K562 (cell line): ENCODE measurements around the gene PITPNM3. TPM values are rescaled to one million over a fixed set of nuclear protein-coding genes. Genes with fewer than 3 reads are reported as not detected.

ENCODE experiments used
- ATAC-seq: fragments of 200-7000 bp; cut with Tn5 transposase; 3 replicates; pipeline ENCODE4 v1.9.1; 2020; ENCODE audit warnings: moderate library complexity
- BruUV-seq: library from RNA; stranded (reverse); fragments of 400-500 nt; replicated peaks from 2 replicates; lab custom pipeline; 2021; lab: Mats Ljungman, UMichigan
- CTCF ChIA-PET: fragments of 300-600 bp; formaldehyde crosslinking; extraction: SDS; loops from one replicate; lab custom pipeline; 2021; ENCODE audit warnings: low intra/inter-chr PET ratio; lab: Yijun Ruan, JAX
- POLR2A ChIA-PET: fragments of 300-600, 350-650 bp; sonication (Branson Sonifier 250); formaldehyde crosslinking; extraction: SDS; loops from one replicate; lab custom pipeline; 2021; ENCODE audit warnings: antibody characterized with exemption, inconsistent platforms; lab: Yijun Ruan, JAX
- DNase-seq, 4 experiments: peaks; one replicate each; pipeline versions ENCODE4 v3.0.0 to v3.0.0-alpha.2; 2011 to 2018; ENCODE audit warnings: low spot score in 3 of 4, mixed read lengths in 3 of 4; ENCODE audit errors: extremely low read depth in 1 of 4
- FAIRE-seq: peaks from 2 replicates; lab custom pipeline; 2011; peaks lifted over from hg19 to GRCh38; lab: Jason Lieb, UNC
- H2AFZ ChIP-seq: 2 replicates; pipeline ENCODE4 v1.6.0; 2011; ENCODE audit warnings: low read depth, low read length, control low read depth, inconsistent platforms
- H3K27ac ChIP-seq: fragments of 200-600 bp; 3 replicates; pipeline ENCODE4 v1.8.0; 2011; ENCODE audit warnings: low read depth, mild to moderate bottlenecking, control low read depth, inconsistent platforms, low read length, moderate library complexity, mixed read lengths; ENCODE audit errors: extremely low read depth
- H3K27me3 ChIP-seq, 2 experiments: fragments of 300-600 bp in 1 of 2; 2 replicates in 1 of 2; 3 replicates in 1 of 2; pipeline versions ENCODE4 v1.6.0 to v1.8.0; 2011; ENCODE audit warnings: inconsistent platforms in 2 of 2, low read length in 2 of 2, mild to moderate bottlenecking in 1 of 2, mixed read lengths in 1 of 2, moderate library complexity in 1 of 2; ENCODE audit not compliant: control insufficient read depth in 2 of 2, insufficient read depth in 2 of 2
- H3K36me3 ChIP-seq: fragments of 300-600 bp; 3 replicates; pipeline ENCODE4 v1.8.0; 2011; ENCODE audit warnings: mild to moderate bottlenecking, low read length, inconsistent platforms; ENCODE audit not compliant: control insufficient read depth, insufficient read depth
- H3K4me1 ChIP-seq, 2 experiments: fragments of 200-600 bp in 1 of 2; replicated peaks in 1 of 2; 2 replicates in 1 of 2; 3 replicates in 1 of 2; pipeline versions ENCODE4 v1.5.1 to v1.8.0; 2011; ENCODE audit warnings: inconsistent platforms in 2 of 2, low read length in 2 of 2, mild to moderate bottlenecking in 1 of 2, mixed read lengths in 1 of 2, moderate library complexity in 1 of 2; ENCODE audit not compliant: control insufficient read depth in 2 of 2, insufficient read depth in 2 of 2
- H3K4me2 ChIP-seq: 2 replicates; pipeline ENCODE4 v1.6.1; 2011; ENCODE audit warnings: low read length, control low read depth, inconsistent platforms, mixed read lengths; ENCODE audit not compliant: insufficient read depth
- H3K4me3 ChIP-seq: fragments of 200-600 bp; sonication (generic), shearing (Covaris generic); 2 replicates; pipeline ENCODE4 v1.5.1; 2016; ENCODE audit warnings: control low read depth, inconsistent platforms
- H3K79me2 ChIP-seq: fragments of 200-600 bp; 3 replicates; pipeline ENCODE4 v1.8.0; 2011; ENCODE audit warnings: low read length, inconsistent platforms; ENCODE audit not compliant: control insufficient read depth, insufficient read depth
- H3K9ac ChIP-seq, 2 experiments: 2 replicates each; pipeline versions ENCODE4 v1.6.0 to v1.6.1; 2011; ENCODE audit warnings: low read depth in 2 of 2, low read length in 2 of 2, control low read depth in 1 of 2, inconsistent platforms in 1 of 2, mild to moderate bottlenecking in 1 of 2, mixed read lengths in 1 of 2; ENCODE audit not compliant: insufficient read depth in 1 of 2
- H3K9me1 ChIP-seq: one replicate; pipeline ENCODE4 v1.6.0; 2011; ENCODE audit warnings: inconsistent platforms, mild to moderate bottlenecking, low read length, moderate library complexity; ENCODE audit not compliant: control insufficient read depth, insufficient read depth
- H3K9me3 ChIP-seq: replicated peaks from 2 replicates; pipeline ENCODE4 v1.5.1; 2011; ENCODE audit warnings: low read depth, low read length, inconsistent platforms; ENCODE audit not compliant: control insufficient read depth, insufficient read depth
- H4K20me1 ChIP-seq: replicated peaks from 2 replicates; pipeline ENCODE4 v1.6.1; 2011; ENCODE audit warnings: low read length, inconsistent platforms, mixed read lengths; ENCODE audit not compliant: control insufficient read depth, insufficient read depth
- BCL6 ChIP-seq: fragments of 250-450 bp; sonication (Bioruptor Pico); IDR thresholded peaks from 2 replicates; pipeline ENCODE4 v1.4.0; 2020
- EP300 ChIP-seq: IDR thresholded peaks from 2 replicates; pipeline ENCODE4 v1.6.1; 2012; ENCODE audit warnings: low read length, improper control_type of control experiment
- HOXB6 ChIP-seq: fragments of 250-450 bp; sonication (Bioruptor Pico); IDR thresholded peaks from 2 replicates; pipeline ENCODE4 v1.5.1; 2022; ENCODE audit warnings: mild to moderate bottlenecking, borderline replicate concordance
- SRSF7 ChIP-seq: fragments of 200-400 bp; formaldehyde crosslinking; optimal IDR thresholded peaks from 2 replicates; pipeline ENCODE3; 2017; ENCODE audit warnings: mild to moderate bottlenecking, low read depth, low read length
- TFAM ChIP-seq: fragments of 250-450 bp; sonication (Bioruptor Pico); conservative IDR thresholded peaks from 2 replicates; pipeline ENCODE4 v1.5.0; 2021; ENCODE audit warnings: mild to moderate bottlenecking, moderate library complexity
- ZNF184 ChIP-seq: sonication (generic); formaldehyde crosslinking; IDR thresholded peaks from 2 replicates; pipeline ENCODE4 v1.5.0; 2020; ENCODE audit warnings: missing genetic modification reagents
- ZNF212 ChIP-seq: fragments of 450-650 bp; formaldehyde crosslinking; IDR thresholded peaks from 2 replicates; pipeline ENCODE4 v1.4.0; 2020; ENCODE audit warnings: mild to moderate bottlenecking
- ZNF431 ChIP-seq: sonication (generic); formaldehyde crosslinking; IDR thresholded peaks from 2 replicates; pipeline ENCODE4 v1.8.0; 2022; ENCODE audit warnings: mild to moderate bottlenecking, missing genetic modification reagents
- WGBS: fragments of 100-300 bp; shearing (Covaris generic); methylation state at CpG from one replicate; pipeline ENCODE4 v1.1.6; 2016; ENCODE audit warnings: low coverage, mixed read lengths; ENCODE audit not compliant: insufficient coverage; ENCODE audit errors: missing lambda C conversion rate; 5-methylcytosine and 5-hydroxymethylcytosine counted together
- in situ Hi-C: fragments of 300-500 bp; cut with MboI; formaldehyde crosslinking; loops from 4 replicates; pipeline ENCODE4 v1.15.0; 2018; ENCODE audit warnings: inconsistent platforms, mixed read lengths
- intact Hi-C: fragments of 100-400 bp; cut with micrococcal nuclease; formaldehyde crosslinking; loops from 2 replicates; pipeline ENCODE4 v1.14.2; 2022
- polyA plus RNA-seq, 8 experiments: library from polyadenylated mRNA; depleted of rRNA in 4 of 8; stranded (reverse) in 5 of 8; unstranded in 3 of 8; fragments of >200 nt; fragmentation: Nextera tagmentation in 2 of 8; fragmentation: Illumina TruSeq in 1 of 8; extraction: Ambion mirVana in 2 of 8; extraction: Trizol in 1 of 8; gene quantifications; 2 replicates each; pipeline versions ENCODE4 v1.2.1 to v1.2.3, GENCODE V29; 2011 to 2014; ENCODE audit warnings: inconsistent platforms in 1 of 8, missing spikeins in 1 of 8
- total RNA-seq, 7 experiments: library from RNA; depleted of rRNA in 6 of 7; stranded (reverse); fragments of >200 nt in 6 of 7; fragmentation: Illumina TruSeq in 2 of 7; extraction: Trizol in 2 of 7; gene quantifications; 2 replicates each; pipeline versions ENCODE4 v1.2.1 to v1.2.3, GENCODE V29; 2011 to 2021; ENCODE audit warnings: low replicate concordance in 1 of 7

The PITPNM3 gene
- total and polyA plus RNA-seq, 9 of the 15 experiments (the other 6 are each of a cell fraction or from before 2014, with no cell fraction given): 0.14 to 0.38 (median 0.22) TPM; not detected in 2

DNA sequence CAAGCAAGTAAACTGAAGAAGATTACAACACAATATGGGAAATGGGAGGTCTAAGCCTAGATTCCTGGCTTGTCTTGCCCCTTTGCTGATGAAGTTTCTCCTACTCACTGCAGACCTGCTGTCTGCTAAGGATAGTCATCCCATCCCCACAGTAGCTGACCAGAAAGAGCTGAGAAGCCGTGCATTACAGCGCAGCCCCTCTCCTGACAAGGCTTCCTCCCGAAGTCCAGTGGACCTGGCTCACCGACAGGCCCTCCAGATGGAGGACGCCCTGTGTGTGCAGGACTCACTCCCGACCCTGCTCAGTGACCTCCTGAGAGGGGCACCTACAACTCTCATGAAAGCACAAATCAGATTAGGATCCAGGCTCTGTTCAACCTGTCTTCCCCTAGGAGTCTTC lies 48.8 kb upstream of the PITPNM3 start:
- FAIRE-seq: no peak
- H2AFZ ChIP-seq: no peak overlapping the region

DNA sequence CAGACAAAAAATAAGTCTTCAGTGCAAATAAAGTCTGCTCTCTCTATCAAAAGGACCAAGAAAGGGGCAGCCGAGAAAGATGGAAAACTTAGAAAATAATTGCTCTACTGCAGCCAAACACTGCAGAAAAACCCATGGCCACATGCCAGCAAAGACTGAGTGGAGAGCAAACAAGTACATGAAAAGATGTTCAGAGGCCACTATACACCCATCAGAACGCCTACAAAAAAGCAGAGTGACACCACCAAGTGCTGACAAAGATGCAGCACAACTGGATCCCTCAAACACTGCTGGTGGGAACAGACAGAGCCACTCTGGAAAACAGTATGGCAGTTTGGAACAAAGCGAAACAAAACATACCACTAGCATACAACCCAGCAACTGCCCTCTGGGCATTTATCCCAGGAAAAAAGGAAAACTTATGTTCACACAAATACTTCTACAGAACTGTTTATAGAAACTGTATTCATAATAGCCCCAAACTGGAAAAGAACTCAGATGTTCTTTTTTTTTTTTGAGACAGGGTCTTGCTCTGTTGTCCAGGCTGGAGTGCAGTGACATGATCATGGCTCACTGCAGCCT lies 47.5 kb upstream of the PITPNM3 start:
- intact Hi-C loops (no loop called here), in situ Hi-C loops (no loop called here)
- ATAC-seq (no peak), DNase-seq (no peak), FAIRE-seq (no peak)
- H3K4me2 ChIP-seq: no peak overlapping the region
- TF ChIP-seq TFAM (CRISPR knock-in tag) (no peak), HOXB6 (CRISPR knock-in tag) (no peak), ZNF212 (CRISPR knock-in tag) (no peak), BCL6 (CRISPR knock-in tag) (no peak), ZNF431 (CRISPR knock-in tag) (no peak), SRSF7 (no peak)
- peaks cover 0 to 12% of the 10 kb centered on the region in 2 experiments; a peak in 2 of 5 replicates for H3K4me1 ChIP-seq
- H3K27me3 ChIP-seq: no peaks in the 10 kb centered on the region
- H2AFZ ChIP-seq: no peak overlapping the region
- BruUV-seq: no TSS peak
- H3K4me3 ChIP-seq: no peak overlapping the region
- ChIA-PET CTCF (no interaction called here), POLR2A (no interaction called here)
- peaks cover 51% of the 10 kb centered on the region; the same call in 1 of the 3 replicates for H3K36me3 ChIP-seq
- no peak overlapping the region for H3K27ac ChIP-seq
- H3K79me2 ChIP-seq: no peaks in the 10 kb centered on the region
- H3K9ac ChIP-seq: no peak overlapping the region
- WGBS: 85% methylated on average over 3 of the region's 3 CpGs
- no peaks in the 10 kb centered on the region for H4K20me1 ChIP-seq
- H3K9me3 ChIP-seq: no peaks in the 10 kb centered on the region
- no peaks in the 10 kb centered on the region for H3K9me1 ChIP-seq

More for the DNA sequence above, 48.8 kb upstream of the PITPNM3 start:
- intact Hi-C loops: no loop called here
- peaks cover 53% of the 10 kb centered on the region; the same call in 1 of the 3 replicates for H3K36me3 ChIP-seq
- no peak overlapping the region; a peak in 1 of 4 replicates for H3K9ac ChIP-seq
- TF ChIP-seq EP300: no peak
- no peak for TF ChIP-seq ZNF184
- TF ChIP-seq, all 486 proteins: peak for 0
- ChIA-PET POLR2A (no interaction called here), CTCF (no interaction called here)
- H3K4me2 ChIP-seq: no peak overlapping the region
- H3K4me1 ChIP-seq: no peaks in the 10 kb centered on the region; a peak in 1 of 5 replicates
- no peaks in the 10 kb centered on the region for H3K9me3 ChIP-seq
- no peak overlapping the region for H3K27ac ChIP-seq
- 91% methylated on average over 6 of the region's 6 CpGs for WGBS
- no peaks in the 10 kb centered on the region for H3K9me1 ChIP-seq
- no peaks in the 10 kb centered on the region for H3K79me2 ChIP-seq
- no TSS peak for BruUV-seq
- ATAC-seq: no peak
- no peak overlapping the region for H3K4me3 ChIP-seq
- DNase-seq: no peak
- no peaks in the 10 kb centered on the region for H4K20me1 ChIP-seq
- H3K27me3 ChIP-seq: no peaks in the 10 kb centered on the region
- in situ Hi-C loops: no loop called here
